ENCODE data around the gene GRB2.

DNA sequence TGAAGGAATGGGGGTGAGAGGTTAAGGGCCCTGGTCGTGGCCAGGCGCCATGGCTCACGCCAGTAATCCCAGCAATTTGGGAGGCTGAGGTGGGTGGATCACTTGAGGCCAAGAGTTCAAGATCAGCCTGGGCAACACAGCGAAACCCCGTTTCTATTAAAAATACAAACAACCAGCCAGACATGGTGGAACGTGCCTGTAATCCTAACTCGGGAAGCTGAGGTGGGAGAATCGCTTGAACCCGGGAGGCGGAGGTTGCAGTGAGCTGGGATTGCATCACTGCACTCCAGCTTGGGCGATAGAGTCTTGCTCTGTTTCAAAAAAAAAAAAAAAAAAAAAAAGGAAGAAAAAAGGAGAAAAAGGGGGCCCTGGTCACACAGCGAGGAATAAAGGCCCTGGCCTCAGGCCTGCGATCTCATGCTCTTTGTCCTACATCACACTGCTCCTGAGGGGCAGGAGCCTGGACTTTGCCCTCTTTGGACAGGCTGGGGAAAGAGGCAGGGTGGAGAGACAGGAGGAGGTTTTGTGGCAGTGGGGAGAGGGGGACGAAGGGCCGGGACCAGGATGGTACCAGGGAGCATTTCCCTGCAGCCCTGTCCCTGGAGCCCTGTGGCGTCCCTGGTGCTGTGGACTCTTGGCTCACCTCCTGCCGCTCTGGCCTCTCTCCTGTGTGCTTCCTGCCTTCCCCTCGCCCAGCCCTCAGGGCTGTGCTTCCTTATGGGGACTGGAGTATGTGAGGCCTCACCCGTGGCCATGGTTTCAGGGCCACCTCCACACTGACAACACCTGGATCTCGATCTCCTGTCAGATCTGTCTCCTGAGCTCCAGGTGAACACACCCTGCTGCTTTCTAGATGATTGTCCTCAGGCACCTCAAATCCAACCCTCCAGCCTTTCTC is 96.5 kb downstream of the GRB2 start:
- TF ChIP-seq, protein P1, sequence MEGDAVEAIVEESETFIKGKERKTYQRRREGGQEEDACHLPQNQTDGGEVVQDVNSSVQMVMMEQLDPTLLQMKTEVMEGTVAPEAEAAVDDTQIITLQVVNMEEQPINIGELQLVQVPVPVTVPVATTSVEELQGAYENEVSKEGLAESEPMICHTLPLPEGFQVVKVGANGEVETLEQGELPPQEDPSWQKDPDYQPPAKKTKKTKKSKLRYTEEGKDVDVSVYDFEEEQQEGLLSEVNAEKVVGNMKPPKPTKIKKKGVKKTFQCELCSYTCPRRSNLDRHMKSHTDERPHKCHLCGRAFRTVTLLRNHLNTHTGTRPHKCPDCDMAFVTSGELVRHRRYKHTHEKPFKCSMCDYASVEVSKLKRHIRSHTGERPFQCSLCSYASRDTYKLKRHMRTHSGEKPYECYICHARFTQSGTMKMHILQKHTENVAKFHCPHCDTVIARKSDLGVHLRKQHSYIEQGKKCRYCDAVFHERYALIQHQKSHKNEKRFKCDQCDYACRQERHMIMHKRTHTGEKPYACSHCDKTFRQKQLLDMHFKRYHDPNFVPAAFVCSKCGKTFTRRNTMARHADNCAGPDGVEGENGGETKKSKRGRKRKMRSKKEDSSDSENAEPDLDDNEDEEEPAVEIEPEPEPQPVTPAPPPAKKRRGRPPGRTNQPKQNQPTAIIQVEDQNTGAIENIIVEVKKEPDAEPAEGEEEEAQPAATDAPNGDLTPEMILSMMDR (IDR thresholded peaks at IDR 0.05): no peak
- TF ChIP-seq EZH2 (IDR thresholded peaks at IDR 0.05; ENCODE audit: borderline replicate concordance, insufficient read depth, low read depth, low read length, poor library complexity, severe bottlenecking): no peak

Measured in B cell (primary cell).